ENCODE data around the gene COASY.
"Not testable (repeated sequence)": the region's sequence is repeated elsewhere in the genome, so short reads cannot be mapped to it uniquely, and the experiment has no call there.

The COASY gene

DNA sequence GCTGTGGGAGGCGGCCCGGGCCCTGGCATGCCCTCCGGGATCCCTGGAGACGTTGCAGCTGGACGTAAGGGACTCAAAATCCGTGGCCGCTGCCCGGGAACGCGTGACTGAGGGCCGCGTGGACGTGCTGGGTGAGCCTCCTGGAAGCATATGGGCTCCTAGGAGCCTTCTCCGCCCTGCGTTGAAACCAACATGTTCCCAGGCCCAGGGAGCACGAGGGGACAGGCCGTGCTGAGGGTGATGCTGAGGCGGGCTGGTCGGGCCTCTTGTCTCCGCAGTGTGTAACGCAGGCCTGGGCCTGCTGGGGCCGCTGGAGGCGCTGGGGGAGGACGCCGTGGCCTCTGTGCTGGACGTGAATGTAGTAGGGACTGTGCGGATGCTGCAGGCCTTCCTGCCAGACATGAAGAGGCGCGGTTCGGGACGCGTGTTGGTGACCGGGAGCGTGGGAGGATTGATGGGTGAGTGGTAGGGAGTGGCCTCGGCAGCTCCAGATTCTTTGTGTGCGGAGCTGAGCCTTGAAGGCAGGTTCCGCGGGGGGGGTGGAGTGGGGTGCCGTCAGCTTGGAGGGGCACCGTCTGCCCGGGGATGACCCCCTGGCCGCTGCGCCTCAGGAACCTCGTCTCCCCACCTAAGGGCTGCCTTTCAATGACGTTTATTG, 8.7 kb upstream of the COASY start:
- no peak for DNase-seq

GRCh38 chr17:42553866-42554249, 8.1 kb upstream of the COASY start:
- peak in 1 of 2 donors; percentile 31 for DNase-seq

GRCh38 chr17:42554250-42555121, 7.5 kb upstream of the COASY start:
- DNase-seq = peak; percentile 73 to 86

- no peak for DNase-seq
Observed at GRCh38 chr17:42555122-42555622, 6.8 kb upstream of the COASY start.

DNA sequence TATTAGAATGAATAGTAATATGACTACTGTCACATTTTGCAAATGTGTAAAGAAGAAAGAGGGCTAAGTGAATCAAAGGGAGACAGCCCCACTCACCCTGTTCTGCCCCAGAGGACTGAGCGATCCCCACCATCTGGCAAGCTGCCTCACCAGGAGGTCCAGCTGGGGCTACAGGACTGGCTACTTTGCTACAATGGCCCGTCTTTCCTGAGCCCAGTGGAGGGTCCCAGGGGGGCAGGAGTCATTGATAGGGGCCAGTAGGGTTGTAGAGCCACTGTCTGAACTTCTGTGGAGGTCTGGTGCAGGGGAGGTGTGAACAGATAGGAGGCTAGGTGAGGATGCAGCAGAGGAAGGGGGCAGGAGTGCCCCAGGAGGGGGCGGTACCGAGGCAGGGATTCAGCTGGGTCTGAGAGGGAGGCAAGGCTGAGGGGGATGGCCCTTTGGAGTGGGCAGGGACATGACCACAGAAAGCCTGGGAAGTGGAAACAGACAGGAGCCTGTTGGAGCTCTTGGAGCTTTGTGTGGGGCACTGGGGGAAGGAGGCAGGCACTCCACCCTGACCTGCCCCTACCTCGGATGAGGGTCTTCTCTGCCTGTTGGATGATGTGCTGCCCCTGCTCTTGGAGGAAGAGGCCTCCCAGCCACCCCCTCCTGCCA, 5.9 kb upstream of the COASY start:
- DNase-seq = not testable (repeated sequence)

DNA sequence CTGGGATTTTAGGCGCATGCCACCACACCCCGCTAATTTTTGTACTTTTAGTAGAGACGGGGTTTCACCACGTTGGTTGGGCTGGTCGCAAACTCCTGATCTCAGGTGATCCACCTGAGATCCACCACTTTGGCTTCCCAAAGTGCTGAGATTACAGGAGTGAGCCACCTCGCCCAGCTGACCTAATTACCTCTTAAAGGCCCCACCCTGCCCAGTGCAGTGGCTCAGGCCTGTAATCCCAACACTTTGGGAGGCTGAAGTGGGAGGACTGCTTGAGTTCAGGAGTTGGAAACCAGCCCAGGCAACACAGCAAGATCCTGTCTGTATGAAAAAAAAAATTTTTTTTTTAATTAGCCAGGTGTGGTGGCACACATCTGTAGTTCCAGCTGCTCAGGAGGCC, 2.9 kb upstream of the COASY start:
- DNase-seq = no peak

GRCh38 chr17:42560246-42560645, 1.7 kb upstream of the COASY start:
- no peak for DNase-seq

DNA sequence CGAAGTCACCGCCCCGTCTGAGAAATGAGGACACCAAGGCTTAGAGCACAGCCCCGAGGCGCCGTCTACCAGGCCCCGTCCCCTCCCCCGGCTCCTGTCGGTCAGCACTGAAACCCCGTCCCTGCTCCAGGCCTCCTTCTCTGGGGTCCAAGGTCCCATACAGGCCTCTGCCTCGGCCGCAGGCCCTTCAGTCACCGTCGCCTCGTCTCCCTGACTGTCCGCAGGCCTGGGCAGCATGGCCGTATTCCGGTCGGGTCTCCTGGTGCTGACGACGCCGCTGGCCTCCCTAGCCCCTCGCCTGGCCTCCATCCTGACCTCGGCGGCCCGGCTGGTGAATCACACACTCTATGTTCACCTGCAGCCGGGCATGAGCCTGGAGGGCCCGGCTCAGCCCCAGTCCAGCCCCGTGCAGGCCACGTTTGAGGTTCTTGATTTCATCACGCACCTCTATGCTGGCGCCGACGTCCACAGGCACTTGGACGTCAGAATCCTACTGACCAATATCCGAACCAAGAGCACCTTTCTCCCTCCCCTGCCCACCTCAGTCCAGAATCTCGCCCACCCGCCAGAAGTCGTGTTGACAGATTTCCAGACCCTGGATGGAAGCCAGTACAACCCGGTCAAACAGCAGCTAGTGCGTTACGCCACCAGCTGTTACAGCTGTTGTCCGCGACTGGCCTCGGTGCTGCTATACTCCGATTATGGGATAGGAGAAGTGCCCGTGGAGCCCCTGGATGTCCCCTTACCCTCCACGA, 617 bp downstream of the COASY start:
- DNase-seq = no peak

DNA sequence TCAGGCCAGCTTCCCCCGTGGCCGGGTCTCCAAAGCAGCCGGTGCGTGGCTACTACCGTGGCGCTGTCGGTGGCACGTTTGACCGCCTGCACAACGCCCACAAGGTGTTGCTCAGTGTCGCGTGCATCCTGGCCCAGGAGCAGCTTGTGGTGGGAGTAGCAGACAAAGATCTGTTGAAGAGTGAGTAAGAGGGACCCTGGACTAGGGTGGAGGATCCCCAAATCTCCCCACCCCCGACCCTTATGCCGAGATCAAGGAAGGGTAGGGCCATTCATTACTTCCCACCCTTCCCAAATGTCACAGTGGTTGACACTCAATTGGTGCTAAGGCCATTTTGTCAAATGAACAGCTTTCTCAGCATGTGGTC, 1.2 kb downstream of the COASY start:
- no peak for DNase-seq

DNA sequence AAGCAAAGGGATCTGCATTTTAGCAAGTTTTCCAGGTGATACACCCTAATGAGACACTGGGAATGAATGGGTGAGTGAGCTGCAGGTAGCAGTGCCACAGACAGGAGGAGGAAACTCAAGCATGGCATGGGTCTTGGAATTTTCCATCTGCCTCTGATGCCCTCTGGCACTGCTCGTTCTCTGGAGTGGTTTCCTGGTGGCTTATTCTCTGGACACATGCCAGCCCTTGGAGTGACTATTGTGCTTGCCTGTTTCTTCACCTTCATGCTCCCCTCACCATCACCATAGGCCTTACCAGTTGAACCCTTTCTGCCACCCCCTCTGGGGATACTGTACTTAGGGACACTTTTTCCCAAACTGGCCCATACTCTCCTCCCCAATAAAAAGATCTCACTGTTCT, 1.6 kb downstream of the COASY start:
- DNase-seq = no peak

- DNase-seq = no peak
Observed at GRCh38 chr17:42563950-42564349, 2.0 kb downstream of the COASY start.

DNA sequence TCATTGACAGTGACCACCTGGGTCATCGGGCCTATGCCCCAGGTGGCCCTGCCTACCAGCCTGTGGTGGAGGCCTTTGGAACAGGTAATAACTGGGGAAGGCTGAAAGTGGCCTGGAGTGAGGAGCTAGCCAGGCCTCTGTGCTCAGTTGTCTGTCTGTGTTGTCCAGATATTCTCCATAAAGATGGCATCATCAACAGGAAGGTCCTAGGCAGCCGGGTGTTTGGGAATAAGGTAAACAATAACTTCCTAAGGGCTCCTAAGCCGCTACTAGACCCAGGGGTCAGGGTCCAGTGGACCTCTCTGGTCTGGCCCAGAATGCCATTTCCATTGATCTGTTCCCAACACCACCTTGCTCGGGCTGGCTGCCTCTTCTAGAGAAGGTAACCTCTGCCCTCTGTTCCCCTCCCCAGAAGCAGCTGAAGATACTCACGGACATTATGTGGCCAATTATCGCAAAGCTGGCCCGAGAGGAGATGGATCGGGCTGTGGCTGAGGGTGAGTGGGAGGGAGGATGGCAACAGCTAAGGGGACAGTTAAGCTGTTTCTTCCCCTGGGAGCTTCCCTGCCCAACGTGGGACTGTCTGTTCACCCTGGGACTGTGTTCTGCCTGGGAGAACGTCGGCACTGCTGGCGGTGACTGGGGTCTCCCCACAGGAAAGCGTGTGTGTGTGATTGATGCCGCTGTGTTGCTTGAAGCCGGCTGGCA, 3.0 kb downstream of the COASY start:
- no peak for DNase-seq

- no peak for DNase-seq
Observed at GRCh38 chr17:42565523-42566214, 3.7 kb downstream of the COASY start.

GRCh38 chr17:42566215-42566882, 4.4 kb downstream of the COASY start:
- peak in 1 of 2 donors; percentile 13 for DNase-seq

GRCh38 chr17:42566883-42567573, 5.1 kb downstream of the COASY start, which contains the start of gene MLX:
Gene MLX (plus strand): TSS chr17:42567100. CDS start chr17:42567125, 25 bp downstream.
- DNase-seq = peak; percentile 92 to 94

DNA sequence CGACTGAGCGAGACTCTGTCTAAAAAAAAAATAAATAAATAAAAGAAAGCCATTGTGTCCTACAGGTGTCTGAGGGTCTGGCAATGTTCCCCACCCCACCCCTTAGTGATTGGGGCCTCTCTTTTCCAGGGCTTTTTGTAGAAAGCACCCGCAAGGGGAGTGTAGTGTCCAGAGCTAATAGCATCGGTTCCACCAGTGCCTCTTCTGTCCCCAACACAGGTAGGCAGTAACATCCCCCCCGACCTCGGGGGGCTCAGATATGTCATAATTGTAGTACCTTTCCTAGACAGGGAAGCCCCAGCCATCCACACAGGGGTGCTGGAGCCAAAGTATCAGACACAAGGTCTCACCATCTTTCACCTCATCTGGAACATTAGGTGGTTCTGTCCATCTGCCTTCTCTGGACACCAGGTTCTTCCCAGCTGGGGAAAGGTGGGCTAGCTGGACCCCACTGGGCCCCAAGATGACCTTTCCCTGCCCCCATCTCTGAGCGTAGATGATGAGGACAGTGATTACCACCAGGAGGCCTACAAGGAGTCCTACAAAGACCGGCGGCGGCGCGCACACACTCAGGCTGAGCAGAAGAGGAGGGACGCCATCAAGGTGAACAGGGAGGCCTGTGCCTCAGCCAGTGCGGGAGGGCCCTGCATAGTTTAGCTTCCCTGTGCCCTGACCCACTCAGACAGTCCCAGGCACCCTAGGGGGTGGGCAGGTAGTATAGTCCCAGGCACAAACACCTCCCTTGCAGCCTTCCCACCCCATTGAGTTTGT, 6.6 kb downstream of the COASY start:
- DNase-seq = no peak

- DNase-seq = no peak
Observed at GRCh38 chr17:42571435-42572225, 9.7 kb downstream of the COASY start.

DNA sequence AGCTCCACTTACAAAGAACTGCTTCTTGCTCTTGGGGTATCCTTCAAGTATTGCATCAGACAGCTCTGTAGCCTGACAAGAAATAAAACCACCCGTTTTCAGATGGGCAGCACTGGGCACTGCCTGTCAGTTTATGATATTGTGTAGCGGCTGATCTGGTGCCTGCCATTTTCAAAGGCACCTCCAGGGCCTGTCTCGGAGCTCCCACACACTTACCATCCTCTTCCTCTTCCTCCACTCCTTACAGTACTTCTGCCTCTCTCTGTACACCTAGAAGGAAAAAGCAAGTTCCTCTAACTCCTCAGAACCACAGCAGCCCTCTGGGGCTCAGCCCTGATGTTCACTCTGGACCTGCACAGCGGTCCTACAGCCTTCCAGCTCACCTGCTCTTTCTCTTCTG, 11.1 kb downstream of the COASY start:
- no peak for DNase-seq

GRCh38 chr17:42574463-42574862, 12.5 kb downstream of the COASY start:
- DNase-seq = no peak
